ENCODE data around the gene SDK1. TPM values are rescaled to one million over a fixed set of nuclear protein-coding genes. Genes with fewer than 3 reads are reported as not detected.
"Not testable (repeated sequence)": the region's sequence is repeated elsewhere in the genome, so short reads cannot be mapped to it uniquely, and the experiment has no call there.

Gene SDK1
- total RNA-seq, 1 donor from 2014 or later: 4.3 TPM

DNA sequence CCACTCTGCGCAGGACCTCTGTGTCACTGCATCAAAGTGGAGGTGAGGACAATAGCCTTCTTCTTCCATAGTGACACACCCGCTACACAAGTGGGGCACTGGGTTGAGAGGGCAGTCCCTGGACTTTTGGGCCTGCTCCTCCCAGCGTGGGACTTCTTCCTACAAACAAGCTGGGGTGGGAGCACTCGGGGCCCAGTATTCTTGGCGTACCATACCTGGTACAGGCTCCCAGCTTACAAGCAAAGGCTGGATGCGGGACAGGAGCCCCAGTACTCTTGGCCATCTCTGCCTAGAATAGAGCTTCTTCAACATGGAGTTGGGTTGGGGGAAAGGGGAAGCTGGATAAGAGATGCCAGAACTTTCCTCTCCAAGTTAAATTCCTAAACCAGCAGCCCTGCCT is 954.3 kb downstream of the SDK1 start:
- H3K4me3 Mint-ChIP-seq (ENCODE audit: unreplicated experiment): no peak overlapping the region
- no peak overlapping the region for H3K27ac Mint-ChIP-seq (ENCODE audit: unreplicated experiment)
- peaks cover 5% of the 10 kb centered on the region for H3K36me3 Mint-ChIP-seq (ENCODE audit: low read depth, unreplicated experiment)
- H3K9me3 Mint-ChIP-seq (ENCODE audit: unreplicated experiment): peaks cover 19% of the 10 kb centered on the region
- H3K27me3 Mint-ChIP-seq (ENCODE audit: unreplicated experiment): no peaks in the 10 kb centered on the region
- no peak for DNase-seq (ENCODE audit: low spot score)
- TF ChIP-seq, protein P1, sequence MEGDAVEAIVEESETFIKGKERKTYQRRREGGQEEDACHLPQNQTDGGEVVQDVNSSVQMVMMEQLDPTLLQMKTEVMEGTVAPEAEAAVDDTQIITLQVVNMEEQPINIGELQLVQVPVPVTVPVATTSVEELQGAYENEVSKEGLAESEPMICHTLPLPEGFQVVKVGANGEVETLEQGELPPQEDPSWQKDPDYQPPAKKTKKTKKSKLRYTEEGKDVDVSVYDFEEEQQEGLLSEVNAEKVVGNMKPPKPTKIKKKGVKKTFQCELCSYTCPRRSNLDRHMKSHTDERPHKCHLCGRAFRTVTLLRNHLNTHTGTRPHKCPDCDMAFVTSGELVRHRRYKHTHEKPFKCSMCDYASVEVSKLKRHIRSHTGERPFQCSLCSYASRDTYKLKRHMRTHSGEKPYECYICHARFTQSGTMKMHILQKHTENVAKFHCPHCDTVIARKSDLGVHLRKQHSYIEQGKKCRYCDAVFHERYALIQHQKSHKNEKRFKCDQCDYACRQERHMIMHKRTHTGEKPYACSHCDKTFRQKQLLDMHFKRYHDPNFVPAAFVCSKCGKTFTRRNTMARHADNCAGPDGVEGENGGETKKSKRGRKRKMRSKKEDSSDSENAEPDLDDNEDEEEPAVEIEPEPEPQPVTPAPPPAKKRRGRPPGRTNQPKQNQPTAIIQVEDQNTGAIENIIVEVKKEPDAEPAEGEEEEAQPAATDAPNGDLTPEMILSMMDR (IDR thresholded peaks at IDR 0.05; ENCODE audit: unreplicated experiment): no peak
- no peaks in the 10 kb centered on the region for H3K4me1 Mint-ChIP-seq (ENCODE audit: unreplicated experiment)

DNA sequence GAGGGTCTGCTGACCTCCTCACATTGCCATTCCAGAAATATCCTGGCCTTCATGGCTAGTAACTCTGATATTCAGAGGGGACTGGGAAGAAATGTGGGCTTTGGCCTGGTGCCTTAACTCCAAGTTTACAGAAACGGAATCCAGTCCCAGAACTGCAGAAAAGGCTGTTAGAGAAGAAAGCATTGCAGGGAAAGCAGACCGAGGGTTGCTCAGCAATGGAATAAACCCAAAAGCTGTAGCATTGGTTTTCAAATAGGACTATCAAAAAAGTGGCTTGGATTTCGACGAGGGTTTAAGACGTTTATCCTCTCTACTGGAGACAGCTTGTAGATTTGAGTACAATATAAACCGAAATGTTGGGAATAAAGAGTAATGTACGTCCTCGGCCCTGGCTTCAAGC is 955.2 kb downstream of the SDK1 start:
- TF ChIP-seq, protein P1 (IDR thresholded peaks at IDR 0.05; ENCODE audit: unreplicated experiment): no peak
- peaks cover 16% of the 10 kb centered on the region for H3K9me3 Mint-ChIP-seq (ENCODE audit: unreplicated experiment)
- no peaks in the 10 kb centered on the region for H3K27me3 Mint-ChIP-seq (ENCODE audit: unreplicated experiment)
- no peak overlapping the region for H3K27ac Mint-ChIP-seq (ENCODE audit: unreplicated experiment)
- H3K36me3 Mint-ChIP-seq (ENCODE audit: low read depth, unreplicated experiment): peaks cover 5% of the 10 kb centered on the region
- no peaks in the 10 kb centered on the region for H3K4me1 Mint-ChIP-seq (ENCODE audit: unreplicated experiment)
- no peak overlapping the region for H3K4me3 Mint-ChIP-seq (ENCODE audit: unreplicated experiment)
- DNase-seq (ENCODE audit: low spot score): no peak

DNA sequence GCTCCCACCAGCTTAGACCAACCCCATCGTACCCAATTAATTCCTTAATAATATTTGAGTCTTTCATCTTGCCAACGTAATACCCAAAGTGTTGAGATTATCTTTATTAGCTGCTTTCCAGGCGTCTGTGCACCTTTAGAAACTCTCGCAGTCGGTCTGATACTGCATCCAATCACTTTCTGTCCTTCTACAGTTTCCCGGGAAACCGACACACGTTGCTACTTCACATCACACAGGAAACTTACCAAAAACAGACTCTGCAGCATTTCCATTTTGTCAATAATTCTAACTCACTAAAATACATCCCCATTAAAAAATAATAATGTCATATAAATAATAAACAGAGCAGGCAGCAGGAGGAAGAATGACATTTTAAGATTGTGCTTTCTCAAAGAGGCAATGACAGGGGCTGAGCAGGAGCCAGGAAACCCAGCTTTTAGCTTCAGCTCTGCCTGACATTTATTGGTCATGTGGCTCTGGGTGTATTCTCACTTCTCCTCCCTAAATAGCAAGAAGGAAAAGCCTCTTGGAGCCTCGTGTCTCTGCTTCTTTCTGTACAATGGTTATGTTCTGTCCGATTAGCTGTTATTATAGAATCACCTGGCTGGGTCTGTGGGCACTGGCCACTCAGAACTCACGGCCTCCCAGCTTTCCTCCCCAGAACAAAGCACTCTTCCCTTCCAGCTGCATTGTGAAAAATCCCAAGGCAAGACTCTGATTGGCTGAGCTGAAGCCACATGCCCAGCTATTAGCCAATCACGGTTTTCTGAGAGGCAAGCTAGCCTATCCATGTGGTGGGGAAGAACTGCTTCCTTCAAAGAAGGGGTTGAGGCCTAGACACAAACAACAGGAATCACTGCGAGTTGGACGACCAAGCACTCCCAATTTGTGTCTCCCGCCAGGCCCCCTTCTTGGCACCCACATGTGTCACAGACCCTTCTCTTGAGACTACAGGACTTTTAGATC is 956.4 kb downstream of the SDK1 start:
- H3K27me3 Mint-ChIP-seq (ENCODE audit: unreplicated experiment): no peaks in the 10 kb centered on the region
- DNase-seq (ENCODE audit: low spot score): no peak
- H3K36me3 Mint-ChIP-seq (ENCODE audit: low read depth, unreplicated experiment): peaks cover 5% of the 10 kb centered on the region
- no peaks in the 10 kb centered on the region for H3K4me1 Mint-ChIP-seq (ENCODE audit: unreplicated experiment)
- no peak overlapping the region for H3K27ac Mint-ChIP-seq (ENCODE audit: unreplicated experiment)
- H3K9me3 Mint-ChIP-seq (ENCODE audit: unreplicated experiment): peaks cover 16% of the 10 kb centered on the region
- TF ChIP-seq, protein P1 (IDR thresholded peaks at IDR 0.05; ENCODE audit: unreplicated experiment): no peak
- no peak overlapping the region for H3K4me3 Mint-ChIP-seq (ENCODE audit: unreplicated experiment)

DNA sequence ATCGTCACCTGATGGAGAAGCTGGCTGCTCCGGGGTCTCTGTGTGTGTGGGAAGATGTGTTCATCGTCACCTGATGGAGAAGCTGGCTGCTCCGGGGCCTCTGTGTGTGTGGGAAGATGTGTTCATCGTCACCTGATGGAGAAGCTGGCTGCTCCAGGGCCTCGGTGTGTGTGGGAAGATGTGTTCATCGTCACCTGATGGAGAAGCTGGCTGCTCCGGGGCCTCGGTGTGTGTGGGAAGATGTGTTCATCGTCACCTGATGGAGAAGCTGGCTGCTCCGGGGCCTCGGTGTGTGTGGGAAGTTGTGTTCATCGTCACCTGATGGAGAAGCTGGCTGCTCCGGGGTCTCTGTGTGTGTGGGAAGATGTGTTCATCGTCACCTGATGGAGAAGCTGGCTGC is 959.1 kb downstream of the SDK1 start:
- DNase-seq (ENCODE audit: low spot score); H3K27ac Mint-ChIP-seq (ENCODE audit: unreplicated experiment); H3K4me1 Mint-ChIP-seq (ENCODE audit: unreplicated experiment); H3K4me3 Mint-ChIP-seq (ENCODE audit: unreplicated experiment); H3K27me3 Mint-ChIP-seq (ENCODE audit: unreplicated experiment): not testable (repeated sequence)
- peaks cover 11% of the 10 kb centered on the region for H3K36me3 Mint-ChIP-seq (ENCODE audit: low read depth, unreplicated experiment)
- H3K9me3 Mint-ChIP-seq (ENCODE audit: unreplicated experiment): peaks cover 16% of the 10 kb centered on the region

DNA sequence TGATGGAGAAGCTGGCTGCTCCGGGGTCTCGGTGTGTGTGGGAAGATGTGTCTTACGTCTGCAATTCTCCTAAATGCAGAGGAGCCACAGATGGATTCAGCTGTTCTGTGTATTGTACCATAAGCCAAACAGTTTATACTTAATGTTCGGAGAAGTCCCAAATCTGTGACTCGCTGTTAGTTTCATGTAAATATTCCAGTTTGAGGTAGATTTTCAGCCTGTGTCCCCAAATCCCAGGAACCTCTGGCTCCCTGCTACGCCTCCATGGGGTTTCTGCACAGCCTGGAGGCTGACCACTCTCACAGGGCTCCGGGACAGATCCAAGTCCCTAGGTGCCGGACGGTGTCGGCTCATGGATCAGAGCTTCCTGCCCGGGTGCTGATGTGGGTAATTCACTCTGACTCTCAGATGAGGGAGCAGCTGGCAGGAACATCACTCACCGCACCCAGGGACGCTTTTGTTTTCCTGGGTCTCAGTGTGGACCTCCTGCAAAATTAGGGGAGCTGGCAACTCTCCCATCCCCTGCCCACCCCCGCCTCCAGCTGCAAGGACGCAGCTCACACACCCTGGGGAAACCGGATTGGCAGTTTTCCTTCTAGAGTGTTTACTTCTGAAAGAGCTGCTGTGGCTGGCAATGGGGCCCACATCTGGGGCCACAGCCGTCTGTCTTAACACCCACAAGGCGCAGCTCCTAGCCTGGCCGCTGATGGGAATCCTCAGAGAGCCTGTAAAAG is 960.0 kb downstream of the SDK1 start:
- H3K4me3 Mint-ChIP-seq (ENCODE audit: unreplicated experiment): no peak overlapping the region

More for the DNA sequence above, 960.0 kb downstream of the SDK1 start:
- H3K27ac Mint-ChIP-seq (ENCODE audit: unreplicated experiment): no peak overlapping the region
- no peak for DNase-seq (ENCODE audit: low spot score)
- no peaks in the 10 kb centered on the region for H3K4me1 Mint-ChIP-seq (ENCODE audit: unreplicated experiment)
- TF ChIP-seq, protein P1 (IDR thresholded peaks at IDR 0.05; ENCODE audit: unreplicated experiment): no peak
- H3K27me3 Mint-ChIP-seq (ENCODE audit: unreplicated experiment): peaks cover 3% of the 10 kb centered on the region
- peaks cover 13% of the 10 kb centered on the region for H3K36me3 Mint-ChIP-seq (ENCODE audit: low read depth, unreplicated experiment)
- peaks cover 19% of the 10 kb centered on the region for H3K9me3 Mint-ChIP-seq (ENCODE audit: unreplicated experiment)

Measured in endothelial cell (in vitro differentiated cells).